Measurements from ENCODE around the gene DAP.
"Not testable (repeated sequence)": the region's sequence is repeated elsewhere in the genome, so short reads cannot be mapped to it uniquely, and the experiment has no call there.

The DAP gene

DNA sequence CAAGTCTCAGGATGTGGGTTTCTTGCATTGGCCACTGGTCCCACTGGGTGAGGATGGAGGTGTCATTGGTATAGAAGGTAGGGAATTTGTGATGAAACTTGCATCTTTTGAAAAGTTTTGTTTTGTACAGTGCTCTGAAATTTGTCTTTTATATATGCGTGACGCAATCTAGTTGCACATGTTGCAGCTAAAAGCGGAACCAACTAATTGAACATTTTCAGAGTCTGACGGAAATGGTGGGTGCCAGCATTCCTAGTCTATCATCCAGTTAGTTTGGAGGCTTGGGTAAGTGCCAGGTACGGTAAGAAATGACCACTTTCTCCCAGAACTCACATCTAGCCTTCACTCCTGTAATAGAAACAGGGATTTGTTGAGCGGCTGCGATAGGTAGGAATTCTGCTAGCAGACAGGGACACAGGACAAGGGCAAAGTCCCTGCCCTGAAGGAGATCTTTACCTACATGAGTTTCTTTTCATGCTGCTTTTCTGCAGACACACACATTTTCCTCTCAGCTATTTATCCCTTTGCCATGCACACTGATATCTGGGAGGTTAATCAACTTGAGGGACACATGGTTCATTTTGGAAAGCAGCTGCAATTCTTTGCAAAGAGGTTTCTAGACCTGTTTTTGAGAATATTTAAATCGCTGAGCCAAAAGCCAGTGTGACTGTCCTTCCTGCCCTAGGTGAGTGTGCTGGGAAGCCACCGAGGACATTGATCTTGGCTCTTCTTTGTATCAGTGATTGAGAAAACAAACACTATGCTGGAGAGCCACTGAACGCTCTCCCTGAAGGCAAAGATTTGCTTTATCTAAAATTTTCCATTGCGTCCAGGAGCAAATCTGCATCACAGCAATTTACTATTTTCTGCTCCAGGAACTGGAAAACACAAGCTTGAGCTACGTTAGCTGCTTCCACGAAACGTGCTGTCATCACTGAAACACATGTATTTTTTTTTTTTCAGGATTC lies 89.7 kb downstream of the DAP start:
- no peak for DNase-seq (ENCODE audit: low spot score)

DNA sequence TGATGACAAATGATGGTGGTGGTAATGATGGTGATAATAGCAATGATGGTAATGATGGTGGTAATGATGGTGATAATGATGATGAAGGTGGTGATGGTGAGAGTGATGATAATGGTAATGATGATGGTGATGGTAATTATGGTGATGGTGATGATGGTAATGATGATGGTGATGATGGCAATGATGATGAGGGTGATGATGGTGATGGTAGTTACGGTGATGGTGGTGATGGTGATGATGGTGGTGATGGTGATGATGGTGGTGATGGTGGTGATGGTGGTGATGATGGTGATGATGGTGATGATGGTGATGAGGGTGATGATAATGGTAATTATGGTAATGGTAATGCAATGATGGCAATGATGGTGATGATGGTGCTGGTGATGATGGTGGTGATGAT lies 91.1 kb downstream of the DAP start:
- no peak for DNase-seq (ENCODE audit: low spot score)

DNA sequence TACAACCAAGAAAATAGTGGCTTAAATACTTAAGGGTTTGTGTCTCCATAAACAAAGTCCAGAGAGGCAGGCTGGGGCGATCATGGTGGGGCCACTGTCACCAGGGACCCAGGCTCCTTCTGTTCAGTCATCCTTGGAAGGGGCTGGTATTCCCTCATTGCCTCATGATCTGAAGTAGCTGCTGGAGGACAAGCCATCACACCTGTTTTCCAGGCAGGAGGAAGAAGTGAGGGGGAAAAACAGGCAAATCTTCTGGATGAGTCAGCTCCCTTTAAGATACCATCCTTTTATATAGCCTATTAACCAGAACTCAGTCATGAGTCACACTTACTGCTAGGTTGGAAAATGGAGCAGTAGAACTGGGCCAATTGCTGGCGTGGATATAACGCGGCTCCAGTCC lies 92.3 kb downstream of the DAP start:
- no peak for DNase-seq (ENCODE audit: low spot score)

DNA sequence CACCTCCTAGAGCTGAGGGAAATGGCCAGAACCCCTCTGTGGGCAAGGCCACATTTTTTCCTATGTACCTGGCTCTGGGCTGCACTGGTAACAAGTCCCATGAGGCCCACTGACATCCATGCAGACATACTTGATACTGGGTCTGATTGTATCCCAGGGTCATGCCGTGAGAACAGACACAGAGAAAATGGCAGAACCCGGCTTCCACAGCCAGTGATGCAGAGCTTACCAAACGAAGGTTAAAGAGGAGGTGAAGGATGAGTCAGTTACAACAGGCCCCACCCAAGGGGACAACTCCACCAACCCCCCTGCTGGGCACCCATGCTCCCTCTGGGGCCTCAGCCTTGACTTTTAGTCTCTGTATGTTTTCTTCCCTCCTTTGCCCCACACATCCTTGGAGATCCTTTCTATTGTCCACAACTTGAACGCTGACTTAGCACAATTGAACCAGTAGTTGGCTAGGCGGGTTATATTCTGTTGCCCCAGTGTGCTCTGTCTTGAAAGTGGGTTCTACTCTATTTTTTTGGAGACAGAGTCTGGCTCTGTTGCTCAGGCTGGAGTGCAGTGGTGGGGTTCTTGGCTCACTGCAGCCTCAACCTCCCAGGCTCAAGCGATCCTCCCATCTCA lies 93.5 kb downstream of the DAP start:
- DNase-seq (ENCODE audit: low spot score): no peak

DNA sequence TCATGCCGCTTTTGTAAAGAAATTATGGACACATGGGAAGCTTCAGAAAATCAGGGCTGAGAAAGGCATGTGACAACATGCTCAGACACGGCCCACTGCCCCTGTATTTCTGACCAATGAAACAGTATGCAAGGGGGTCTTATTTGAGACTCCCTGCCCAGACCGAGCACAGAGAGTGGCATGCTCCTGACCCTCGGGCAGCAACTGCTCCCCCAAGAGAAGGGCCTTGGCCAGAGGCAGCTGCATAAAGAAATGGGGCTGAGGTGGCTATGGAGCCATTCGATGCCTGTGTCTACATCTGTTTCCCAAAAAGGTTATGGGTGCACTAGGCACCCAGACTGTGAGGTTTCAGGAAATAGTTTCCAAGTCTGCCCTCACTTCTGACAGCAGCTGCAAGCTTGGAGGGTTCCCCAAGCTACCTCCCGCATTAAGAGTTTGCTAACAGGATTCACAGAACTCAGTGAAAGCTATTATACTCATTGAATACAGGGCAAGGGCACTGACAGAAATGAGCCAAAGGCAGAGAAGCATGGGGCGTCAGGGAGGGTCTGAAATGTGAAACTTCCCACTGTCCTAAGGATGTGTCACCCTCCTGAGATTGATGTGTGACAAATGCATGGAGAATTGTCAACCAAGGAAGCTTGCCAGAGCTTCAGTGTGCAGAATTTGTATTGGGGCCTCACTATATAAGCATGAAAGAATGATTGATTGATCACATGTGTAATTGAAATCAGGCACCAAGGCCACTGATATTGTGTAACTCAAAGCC lies 94.3 kb downstream of the DAP start:
- no peak for DNase-seq (ENCODE audit: low spot score)

DNA sequence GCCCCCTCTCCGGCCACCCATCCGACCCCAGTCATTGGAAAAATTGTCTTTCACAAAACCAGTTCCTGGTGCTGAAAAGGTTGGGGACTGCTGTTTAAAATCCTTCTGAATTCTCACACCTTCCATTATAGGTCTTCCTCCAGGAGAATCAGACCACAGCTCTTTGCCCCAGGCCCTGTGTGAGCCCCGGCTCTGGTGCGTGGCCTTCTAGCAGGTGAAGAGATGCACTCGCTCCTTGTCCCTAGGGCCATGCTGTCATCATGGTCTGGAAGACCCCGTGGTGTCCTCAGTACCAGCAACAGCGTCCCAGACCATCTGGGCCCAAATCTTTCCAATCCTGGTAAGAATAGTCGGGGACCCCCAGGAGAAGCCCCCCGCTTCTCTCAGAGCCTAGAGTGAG lies 95.2 kb downstream of the DAP start:
- DNase-seq (ENCODE audit: low spot score): no peak

DNA sequence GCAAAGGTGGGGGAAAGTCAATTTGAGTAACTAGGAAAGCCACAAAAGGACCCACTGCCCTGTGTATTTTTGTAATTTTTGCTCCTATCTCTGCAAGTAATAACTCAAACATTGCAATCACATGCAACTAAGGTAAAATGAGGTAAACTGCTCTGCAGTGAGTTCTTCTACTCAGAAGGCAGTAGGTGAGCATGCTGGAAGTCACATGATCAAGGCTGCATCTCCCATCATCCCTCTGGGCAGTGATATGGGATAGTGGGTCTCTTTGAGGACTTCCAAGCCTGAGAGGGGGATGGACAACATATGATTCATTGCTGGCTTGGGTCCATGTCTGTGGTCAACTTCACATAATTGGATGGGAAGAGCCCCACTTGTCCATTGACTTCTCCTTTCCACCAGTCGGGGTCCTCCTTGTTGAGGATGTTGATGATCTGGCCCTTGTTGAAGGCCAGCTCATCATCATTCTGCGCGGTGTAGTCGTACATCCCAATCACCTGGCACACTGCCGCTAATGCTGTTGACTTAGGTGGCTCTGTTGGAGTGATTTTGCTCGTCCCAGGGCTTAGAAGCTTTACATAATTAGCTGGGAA lies 96.8 kb downstream of the DAP start:
- not testable (repeated sequence) for DNase-seq (ENCODE audit: low spot score)

DNA sequence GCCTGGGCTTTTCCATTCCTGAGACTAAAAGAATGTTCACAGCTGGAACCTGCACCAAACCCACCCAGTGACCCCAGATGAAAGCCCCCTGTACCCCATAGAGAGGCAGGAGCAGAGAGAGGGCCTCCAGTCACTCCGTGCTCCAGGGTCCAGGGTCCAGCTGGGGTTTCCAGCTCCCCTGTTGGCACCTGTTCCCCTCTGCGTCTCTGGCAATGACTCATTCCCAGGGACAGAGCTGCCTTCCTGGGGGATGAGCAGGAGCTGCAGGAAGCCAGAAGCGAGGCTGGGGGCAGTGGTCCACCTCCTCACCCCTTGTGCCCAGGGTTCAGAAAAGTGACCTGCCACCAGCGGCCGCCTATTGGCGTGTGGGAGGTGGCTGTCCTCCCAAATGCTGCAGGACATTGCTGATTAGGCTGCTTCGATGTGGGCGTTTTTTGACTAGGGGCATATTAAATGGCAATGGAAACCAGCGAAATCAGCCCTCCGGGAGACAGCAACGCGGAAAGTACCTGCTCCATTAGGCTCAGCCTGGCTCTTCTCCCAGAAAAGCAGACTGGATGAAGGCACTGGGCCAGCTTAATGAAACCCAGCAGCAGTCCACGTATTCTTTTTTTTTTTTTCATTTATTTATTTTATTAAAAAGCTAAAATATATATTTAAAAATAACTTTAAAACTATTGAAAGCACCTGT lies 97.4 kb downstream of the DAP start:
- no peak for DNase-seq (ENCODE audit: low spot score)

DNA sequence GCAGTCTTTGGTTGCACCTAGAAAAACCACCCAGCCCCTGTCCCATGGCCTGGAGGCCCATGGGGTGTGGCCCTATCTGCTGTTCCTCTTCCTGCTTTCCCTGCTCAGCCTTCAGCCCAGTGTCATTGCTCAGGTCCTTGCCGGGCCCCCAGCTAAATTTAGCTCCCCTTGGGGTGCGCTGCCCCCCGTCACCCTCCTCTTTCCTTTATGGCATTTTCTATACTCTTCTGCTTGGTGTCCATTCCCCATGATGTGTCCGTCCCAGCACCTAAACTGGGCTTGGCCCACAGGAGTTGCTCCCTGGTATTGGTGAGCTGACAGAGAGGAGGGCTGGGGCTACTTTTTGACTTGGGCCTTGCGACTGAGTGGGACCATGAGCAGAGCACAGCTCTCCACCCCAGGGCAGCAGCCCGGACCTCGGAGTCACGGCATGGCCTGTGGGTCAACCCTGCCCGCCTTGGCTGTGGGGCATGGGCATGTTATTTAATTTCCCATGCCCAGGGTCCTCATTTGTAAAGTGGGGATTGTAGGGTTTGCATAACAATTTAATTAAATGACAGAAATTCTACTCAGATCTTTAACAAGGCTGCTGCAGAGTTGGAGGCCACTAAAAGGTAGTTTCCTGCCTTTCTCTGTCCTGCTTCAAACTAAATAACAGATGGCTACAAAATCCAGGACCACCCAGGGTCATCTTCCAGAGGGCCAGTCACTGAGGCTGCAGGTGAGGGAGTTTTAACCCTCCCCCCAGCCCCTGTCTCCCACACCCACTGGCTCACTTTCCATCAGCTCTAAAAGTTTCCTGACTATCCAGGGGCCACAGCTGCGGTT lies 98.2 kb downstream of the DAP start:
- DNase-seq (ENCODE audit: low spot score): no peak

DNA sequence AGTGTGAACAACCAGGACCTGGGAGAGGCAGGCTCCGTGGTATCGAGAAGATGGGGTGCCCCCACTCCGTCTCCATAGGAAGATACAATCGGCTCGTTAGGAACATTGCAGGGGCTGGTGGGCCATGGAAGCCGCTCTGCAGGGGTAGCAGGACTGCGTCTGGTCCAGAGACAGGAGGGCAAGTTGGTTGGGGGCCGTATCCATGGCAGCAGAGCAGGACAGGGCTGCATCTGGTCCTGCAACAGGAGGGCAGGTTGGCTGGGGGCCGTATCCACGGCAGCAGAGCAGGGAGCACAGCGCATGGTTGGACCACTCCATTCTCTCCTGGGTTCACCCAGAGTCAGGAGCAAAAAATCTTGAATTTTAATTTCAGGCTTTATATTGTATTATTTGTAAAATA lies 99.0 kb downstream of the DAP start:
- DNase-seq (ENCODE audit: low spot score): no peak

DNA sequence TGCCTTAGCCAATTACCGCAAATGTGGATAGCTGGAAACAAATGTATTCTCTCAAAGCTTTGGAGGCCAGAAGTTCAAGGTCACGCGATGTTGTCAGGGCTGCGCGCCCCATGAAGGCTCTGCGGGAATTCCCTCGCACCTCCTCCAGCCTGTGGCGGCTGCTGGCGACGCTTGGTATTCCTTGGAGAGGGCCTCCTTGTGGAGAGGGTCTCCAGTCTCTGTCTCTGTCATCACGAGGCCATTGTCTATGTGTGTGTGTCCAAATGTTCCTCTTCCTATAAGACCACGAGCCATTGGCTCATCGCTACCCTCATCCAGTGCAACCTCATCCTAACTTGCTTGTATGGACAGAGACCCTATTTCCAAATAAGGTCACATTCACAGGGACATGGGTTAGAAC lies 99.6 kb downstream of the DAP start:
- no peak for DNase-seq (ENCODE audit: low spot score)

DNA sequence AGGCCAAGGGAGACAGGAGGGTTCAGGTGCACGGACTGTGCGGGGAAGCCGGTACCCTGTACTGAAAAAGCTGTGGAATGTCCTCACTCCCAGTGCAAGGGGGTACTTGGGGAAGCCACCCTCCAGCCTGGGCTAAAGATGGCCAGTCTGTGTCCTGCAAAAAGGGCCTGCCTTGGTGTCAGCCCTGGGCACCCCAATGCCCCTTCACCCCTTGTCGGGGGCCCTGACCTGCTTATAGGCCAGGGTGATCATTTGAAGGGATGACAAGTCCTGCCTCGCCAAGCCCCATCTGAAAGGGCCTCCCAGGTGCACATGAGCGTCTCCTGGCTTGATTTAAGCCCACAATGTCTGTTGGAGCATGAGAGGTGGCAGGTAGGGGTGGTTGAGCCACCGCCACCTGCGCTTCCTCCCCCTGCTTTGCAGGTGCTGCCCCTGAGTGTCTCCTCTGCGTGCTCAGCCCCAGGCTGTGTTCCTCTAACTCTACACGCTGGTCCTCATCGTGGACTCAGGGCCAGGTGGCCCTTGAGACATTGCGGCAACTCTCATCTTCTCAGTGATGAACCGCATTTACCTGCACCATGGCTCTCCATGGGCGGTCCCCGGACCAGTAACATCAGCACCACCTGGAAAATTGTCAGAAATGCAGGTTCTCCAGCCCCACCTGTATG lies 100.2 kb downstream of the DAP start:
- no peak for DNase-seq (ENCODE audit: low spot score)

DNA sequence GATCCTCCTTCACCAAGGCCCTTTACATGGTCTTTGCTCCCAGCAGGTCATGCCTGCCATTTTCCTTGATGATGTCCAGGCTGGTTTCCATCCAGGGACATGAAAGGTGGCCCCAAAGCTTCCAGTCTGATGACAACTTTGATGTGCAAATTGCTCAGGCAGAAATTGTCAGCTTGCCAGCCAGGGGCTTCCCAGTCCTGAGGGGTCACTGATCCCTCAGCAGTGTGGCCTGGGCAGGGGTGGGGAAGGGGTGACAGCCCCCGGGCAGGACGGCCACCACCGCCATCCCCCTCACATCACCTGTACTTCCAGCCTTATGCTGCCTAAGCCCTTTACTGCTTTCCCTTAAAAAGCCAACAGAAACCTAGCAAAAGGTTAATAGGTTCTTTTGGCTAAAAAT lies 100.9 kb downstream of the DAP start:
- no peak for DNase-seq (ENCODE audit: low spot score)

DNA sequence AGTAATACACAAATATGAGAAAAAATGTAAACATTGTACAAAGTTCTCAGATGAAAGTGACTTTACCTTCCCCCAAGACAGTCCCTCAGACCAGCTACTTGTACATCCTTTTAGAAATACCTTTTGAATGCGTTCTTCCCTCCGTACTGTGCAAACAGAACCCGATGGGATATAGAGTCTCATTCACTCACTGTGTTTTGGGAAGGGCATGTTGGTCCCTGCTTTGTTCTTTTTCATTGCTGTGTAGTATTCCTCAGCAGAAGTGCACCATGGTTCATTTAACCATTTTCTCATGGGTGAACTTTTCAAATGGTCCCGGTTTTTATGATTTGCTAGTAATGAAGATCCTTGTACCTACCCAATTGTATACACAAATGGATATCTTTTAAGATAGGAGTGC lies 102.8 kb downstream of the DAP start:
- DNase-seq (ENCODE audit: low spot score): no peak

DNA sequence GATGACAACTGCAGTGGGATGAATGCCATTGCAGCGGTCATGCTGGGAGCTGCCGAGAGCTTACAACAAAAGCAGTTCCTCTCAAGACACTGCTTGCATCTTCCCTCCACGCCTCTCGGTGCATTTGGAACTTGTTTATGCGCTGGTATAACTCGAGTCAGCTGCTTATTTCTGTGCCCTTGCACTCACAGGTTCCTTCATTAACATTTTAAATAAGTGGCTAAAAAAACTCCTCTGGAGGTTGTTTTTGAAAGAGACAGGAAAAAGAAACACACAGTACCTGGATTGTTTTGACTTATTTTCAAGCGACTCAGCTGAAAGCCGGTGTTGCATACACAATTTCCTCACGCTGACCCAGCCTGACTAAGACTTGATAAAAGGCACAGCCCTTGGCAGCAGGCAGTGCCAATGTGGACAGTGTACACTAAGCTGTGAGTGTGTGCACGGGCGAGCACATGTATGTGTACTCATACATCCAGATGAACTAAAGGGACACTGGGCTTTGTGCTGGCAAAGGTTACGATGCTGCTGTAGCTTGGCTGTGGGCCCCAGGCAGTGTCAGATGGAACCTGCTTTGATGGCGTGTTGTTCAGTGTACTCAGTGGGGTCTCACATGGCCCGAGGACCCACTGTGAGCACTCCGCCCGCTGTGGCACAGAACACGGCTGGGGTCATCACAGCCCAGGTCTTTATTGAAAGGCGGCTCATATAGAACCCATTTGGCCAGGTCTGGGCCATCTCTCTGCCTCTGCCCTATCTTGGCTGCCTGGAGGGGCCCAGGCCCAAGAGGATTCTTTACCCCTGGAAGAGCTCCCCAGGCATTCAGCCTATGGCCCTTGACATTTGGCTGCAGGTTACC lies 104.8 kb downstream of the DAP start:
- no peak for DNase-seq (ENCODE audit: low spot score)

DNA sequence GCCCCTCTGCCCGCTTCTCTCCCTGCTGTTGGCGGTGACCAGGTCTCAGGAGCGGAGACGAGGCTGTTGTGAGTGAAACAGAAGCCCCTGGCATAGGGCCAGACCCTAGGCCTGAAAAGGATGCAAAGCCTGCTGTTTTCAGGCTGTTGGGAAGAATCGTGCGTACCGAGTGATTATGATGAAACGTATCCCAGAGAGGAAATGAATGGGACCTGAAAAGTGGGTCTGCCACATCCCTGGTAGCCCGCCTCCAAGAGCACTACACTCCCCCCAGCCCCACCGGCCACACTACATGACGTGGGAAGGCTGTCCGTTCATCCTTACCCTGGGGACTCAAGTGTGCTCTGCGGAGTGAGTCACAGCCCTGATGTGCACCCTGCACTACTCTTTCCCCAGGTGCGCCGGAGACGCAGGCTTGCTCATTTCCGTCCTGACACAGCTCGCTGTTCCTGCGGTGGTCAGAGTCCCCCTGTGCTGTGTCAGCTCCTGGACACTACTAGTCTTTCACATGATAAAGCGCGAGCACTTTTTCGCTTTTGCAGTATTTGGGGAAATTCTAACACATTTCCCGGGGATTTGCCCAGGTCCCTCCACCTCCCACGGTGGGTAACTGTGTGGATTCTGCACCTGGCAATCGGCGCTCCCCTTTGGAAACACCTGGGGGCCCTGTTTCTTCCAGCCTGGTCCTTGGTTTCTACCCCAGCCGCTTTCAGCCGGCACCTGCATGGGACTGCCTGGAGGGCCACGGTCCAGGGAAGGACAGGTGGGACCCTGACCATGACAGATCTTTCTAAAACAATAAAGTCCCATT lies 105.7 kb downstream of the DAP start:
- no peak for DNase-seq (ENCODE audit: low spot score)

DNA sequence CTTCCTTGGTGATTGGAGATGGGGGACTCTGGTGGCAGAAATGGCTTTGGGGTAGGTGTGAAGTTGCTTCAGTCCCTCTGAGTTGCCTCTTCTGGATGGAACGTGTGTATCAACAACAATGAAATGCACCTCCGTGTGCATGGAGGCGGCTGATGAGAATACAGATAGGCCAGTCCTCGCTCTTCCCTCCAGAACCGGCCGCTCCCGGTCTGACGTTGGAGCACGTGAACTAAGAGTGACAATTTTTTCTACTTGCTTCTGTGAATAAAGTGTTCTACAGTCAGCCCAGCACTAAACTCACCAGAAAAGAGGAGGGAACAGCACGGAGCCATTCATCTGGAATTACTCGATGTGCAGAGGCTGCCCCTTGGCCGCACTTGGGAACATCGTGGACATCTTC lies 106.5 kb downstream of the DAP start:
- no peak for DNase-seq (ENCODE audit: low spot score)

DNA sequence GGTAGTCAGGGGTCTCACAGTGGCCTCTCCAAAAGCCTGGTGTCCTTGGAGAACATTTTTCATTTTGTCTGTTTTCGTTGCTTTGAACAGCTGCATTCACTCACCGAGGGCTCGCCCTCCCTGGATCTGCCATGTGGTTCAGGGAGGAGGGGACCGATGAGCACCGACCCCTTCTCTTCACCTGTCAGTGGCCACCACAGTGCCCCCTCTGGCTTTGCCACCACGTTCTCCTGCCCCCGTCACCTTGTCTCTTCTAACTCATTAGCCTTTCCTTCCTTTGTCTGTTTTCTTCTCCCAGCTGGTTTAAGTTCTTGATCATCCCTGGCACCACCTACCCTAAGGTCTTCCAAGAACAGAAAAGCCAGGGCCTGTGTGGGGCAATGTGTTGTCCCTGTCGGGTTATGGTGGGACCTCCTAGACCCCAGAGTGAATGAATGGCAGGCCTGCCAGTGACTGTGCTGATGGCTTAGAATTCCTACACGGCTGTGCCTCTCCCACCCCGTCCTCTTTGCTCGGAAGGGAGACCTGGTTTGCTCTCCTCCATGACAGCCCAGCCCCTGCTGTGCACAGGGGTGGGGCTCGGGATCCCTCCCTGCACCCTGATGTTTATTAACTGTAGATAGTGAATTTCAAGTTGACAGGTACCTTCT lies 107.2 kb downstream of the DAP start:
- no peak for DNase-seq (ENCODE audit: low spot score)
